Measurements from ENCODE around the gene PRXL2C. TPM values are rescaled to one million over a fixed set of nuclear protein-coding genes. Genes with fewer than 3 reads are reported as not detected.
"Not testable (repeated sequence)": the region's sequence is repeated elsewhere in the genome, so short reads cannot be mapped to it uniquely, and the experiment has no call there.

The PRXL2C gene
- total RNA-seq, 2 experiments from 2014 or later: 4.0 to 4.8 TPM

DNA sequence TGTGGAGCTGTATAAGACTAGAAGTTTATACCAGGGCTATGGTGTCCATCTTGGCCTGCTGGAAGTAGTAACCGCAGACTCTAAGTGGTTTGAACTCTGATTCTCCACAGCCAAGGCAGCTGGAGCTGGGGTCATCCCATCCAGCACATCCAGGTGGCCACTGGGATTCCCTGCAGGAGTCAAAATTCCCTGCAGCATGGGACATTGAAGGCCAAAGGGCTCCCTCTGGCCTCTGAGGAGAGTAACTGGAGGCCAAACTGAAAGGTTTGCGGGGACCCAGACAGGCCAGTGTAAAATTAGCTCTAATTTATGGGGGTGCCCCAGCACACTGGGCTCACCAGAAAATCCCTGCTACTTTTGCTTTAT is 12.2 kb upstream of the PRXL2C start:
- Mint-ChIP-seq H3K27ac (no peak overlapping the region), H3K4me1 (ENCODE audit: low read depth) (no peaks in the 10 kb centered on the region), H3K9me3 (no peaks in the 10 kb centered on the region), H3K27me3 (ENCODE audit: low read depth) (peaks cover 3% of the 10 kb centered on the region), H3K36me3 (ENCODE audit: low read depth) (no peaks in the 10 kb centered on the region), H3K4me3 (no peak overlapping the region)
- DNase-seq: no peak
- intact Hi-C loops (cut with micrococcal nuclease): loop anchor here (2.0 kb wide), 1 partner anchor 225 kb away; no protein-coding TSS in a partner anchor
- CTCF ChIA-PET: interaction anchor here (0.6 to 6.2 kb wide), 13 partner anchors 9 to 340 kb away, joined by 3 to 28 read pairs (median 5); partner anchors contain the start of gene HABP4

DNA sequence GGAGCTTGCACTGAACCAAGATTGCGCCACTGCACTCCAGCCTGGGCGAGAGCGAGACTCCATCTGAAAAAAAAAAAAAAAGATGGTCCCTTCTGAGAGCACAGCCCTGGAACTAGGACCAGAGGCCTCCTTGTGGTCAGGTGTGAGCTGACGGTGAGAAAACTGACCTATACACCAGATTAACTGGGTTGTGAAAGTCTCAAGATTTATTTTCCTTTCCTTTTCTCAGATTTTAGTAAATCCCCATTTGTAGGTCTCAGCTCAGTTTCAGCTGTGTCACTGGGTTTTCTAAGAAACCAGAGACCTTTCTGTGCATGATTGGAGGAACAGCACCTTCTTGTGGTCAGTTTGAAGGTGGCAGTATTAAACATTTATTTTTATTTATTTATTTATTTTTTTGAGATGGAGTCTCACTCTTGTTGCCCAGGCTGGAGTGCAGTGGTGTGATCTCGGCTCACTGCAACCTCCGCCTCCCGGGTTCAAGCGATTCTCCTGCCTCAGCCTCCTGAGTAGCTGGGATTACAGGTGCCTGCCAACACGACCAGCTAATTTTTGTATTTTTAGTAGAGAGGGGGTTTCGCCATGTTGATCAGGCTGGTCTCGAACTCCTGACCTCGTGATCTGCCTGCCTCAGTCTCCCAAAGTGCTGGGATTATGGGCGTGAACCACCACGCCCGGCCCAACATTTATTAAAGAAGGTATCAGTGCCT is 11.7 kb upstream of the PRXL2C start:
- not testable (repeated sequence) for H3K9me3 Mint-ChIP-seq; H3K27me3 Mint-ChIP-seq (ENCODE audit: low read depth); H3K4me3 Mint-ChIP-seq; H3K27ac Mint-ChIP-seq; H3K36me3 Mint-ChIP-seq (ENCODE audit: low read depth); H3K4me1 Mint-ChIP-seq (ENCODE audit: low read depth)
- peak; percentile 30 for DNase-seq
- CTCF ChIA-PET: interaction anchor here (0.6 to 6.2 kb wide), 14 partner anchors 9 to 339 kb away, joined by 3 to 28 read pairs (median 5); partner anchors contain the start of gene HABP4
- intact Hi-C loops (cut with micrococcal nuclease): loop anchor here (1.0 to 2.0 kb wide), 2 partner anchors 224 to 340 kb away; no protein-coding TSS in a partner anchor

DNA sequence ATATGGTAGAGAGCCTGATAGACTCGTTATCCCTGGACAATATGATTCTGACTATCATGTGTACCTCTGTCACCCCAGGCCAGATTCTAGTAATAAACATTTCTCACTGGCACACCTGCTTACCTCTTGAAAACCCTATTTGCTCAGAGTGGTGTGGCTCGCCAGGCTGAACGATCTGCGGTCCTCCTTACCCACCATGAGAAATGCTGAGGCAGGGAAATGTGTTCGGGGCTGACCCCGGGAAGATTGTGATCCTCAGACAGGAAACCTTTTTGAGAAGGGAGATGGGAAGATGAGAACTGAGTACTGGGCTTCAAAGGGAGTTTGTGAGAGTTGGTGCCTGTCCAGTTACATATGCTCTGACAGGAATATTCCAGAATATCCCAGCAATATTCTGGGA is 10.7 kb upstream of the PRXL2C start:
- Mint-ChIP-seq H3K36me3 (ENCODE audit: low read depth) (no peaks in the 10 kb centered on the region), H3K9me3 (no peaks in the 10 kb centered on the region), H3K4me1 (ENCODE audit: low read depth) (no peaks in the 10 kb centered on the region), H3K4me3 (no peak overlapping the region), H3K27me3 (ENCODE audit: low read depth) (peaks cover 3% of the 10 kb centered on the region), H3K27ac (no peak overlapping the region)
- CTCF ChIA-PET: interaction anchor here (1.3 to 6.2 kb wide), 5 partner anchors 8 to 338 kb away, joined by 6 to 28 read pairs (median 7); partner anchors contain the start of gene HABP4
- no peak for DNase-seq
- intact Hi-C loops (cut with micrococcal nuclease): loop anchor here (1.0 to 2.0 kb wide), 2 partner anchors 223 to 338 kb away; no protein-coding TSS in a partner anchor

DNA sequence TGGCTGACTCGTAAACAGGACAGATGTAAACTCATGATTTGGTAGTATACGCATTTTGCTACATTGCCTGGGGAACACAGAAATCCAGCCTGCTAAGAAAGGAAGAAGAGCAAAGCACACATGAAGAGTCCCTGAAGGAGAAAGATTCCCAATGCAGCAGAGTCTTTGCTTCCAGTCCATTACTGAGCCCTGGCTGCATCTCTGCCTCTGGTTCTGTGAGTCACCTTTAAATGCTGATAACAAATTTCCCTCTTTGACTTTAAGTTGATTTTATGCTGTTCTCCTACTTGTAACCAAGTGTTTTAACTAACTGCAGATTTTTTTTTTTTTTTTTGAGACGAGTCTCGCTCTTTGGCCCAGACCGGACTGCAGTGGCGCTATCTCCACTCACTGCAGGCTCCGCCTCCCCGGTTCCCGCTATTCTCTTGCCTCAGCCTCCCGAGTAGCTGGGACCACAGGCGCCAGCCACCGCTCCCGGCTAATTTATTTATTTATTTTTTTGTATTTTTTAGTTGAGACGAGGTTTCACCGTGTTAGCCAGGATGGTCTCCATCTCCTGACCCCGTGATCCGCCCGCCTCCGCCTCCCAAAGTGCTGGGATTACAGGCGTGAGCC is 8.5 kb upstream of the PRXL2C start:
- no peak overlapping the region for H3K27ac Mint-ChIP-seq
- no peak overlapping the region for H3K4me3 Mint-ChIP-seq
- no peaks in the 10 kb centered on the region for H3K4me1 Mint-ChIP-seq (ENCODE audit: low read depth)
- peaks cover 3% of the 10 kb centered on the region for H3K27me3 Mint-ChIP-seq (ENCODE audit: low read depth)
- H3K36me3 Mint-ChIP-seq (ENCODE audit: low read depth): no peaks in the 10 kb centered on the region
- CTCF ChIA-PET: interaction anchor here (6.2 kb wide), 1 partner anchor 336 kb away, joined by 28 read pairs; no protein-coding TSS in a partner anchor
- intact Hi-C loops (cut with micrococcal nuclease): no loop called here
- no peaks in the 10 kb centered on the region for H3K9me3 Mint-ChIP-seq
- DNase-seq: no peak

DNA sequence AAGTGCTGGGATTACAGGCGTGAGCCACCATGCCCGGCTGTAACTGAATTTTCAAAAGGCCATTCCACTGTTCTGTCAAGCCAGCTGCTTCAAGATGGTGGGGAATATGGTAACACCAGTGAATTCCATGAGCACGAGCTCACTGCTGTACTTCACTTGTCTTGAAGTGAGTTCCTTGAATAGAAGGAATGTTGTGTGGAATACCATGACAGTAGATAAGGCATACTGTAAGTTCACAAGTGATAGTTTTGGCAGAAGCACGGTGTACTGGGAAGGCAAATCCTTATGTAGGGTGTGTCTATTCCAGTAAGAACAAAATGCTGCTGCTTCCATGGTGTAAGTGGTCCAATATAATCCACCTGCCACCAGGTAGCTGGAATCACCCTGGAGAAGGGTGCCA is 6.6 kb upstream of the PRXL2C start:
- no peak for DNase-seq
- H3K36me3 Mint-ChIP-seq (ENCODE audit: low read depth): no peaks in the 10 kb centered on the region
- H3K9me3 Mint-ChIP-seq: no peaks in the 10 kb centered on the region
- H3K27ac Mint-ChIP-seq: no peak overlapping the region
- CTCF ChIA-PET: no interaction called here
- no peaks in the 10 kb centered on the region for H3K4me1 Mint-ChIP-seq (ENCODE audit: low read depth)
- H3K27me3 Mint-ChIP-seq (ENCODE audit: low read depth): peaks cover 3% of the 10 kb centered on the region
- no peak overlapping the region for H3K4me3 Mint-ChIP-seq
- intact Hi-C loops (cut with micrococcal nuclease): no loop called here

DNA sequence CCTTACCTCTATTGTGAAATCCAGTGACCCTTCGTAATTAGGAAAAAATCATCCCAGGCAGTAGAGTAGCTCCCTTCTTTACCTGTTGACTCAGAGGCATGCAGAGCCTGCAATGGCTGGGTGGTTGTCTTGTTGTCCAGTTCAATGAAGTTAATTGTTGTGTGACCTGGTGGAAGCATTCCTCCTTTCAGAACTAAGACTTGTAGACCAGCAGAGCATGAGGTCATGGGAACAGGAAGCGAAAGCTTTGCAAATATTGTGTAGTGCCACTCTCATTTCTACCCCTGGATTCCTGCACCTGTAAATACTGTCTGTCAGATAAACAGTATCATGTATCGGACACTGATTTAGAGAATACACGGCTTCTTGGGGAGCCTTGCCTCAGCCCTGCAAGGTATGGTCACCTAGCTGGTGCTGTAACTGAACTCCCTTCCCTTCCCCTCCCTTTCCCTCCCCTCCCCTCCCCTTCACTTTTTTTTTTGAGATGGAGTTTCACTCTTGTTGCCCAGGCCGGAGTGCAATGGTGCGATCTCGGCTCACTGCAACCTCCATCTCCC is 5.7 kb upstream of the PRXL2C start:
- Mint-ChIP-seq H3K36me3 (ENCODE audit: low read depth) (no peaks in the 10 kb centered on the region), H3K27ac (no peak overlapping the region), H3K4me1 (ENCODE audit: low read depth) (peaks cover 3% of the 10 kb centered on the region), H3K9me3 (no peaks in the 10 kb centered on the region), H3K4me3 (no peak overlapping the region), H3K27me3 (ENCODE audit: low read depth) (peaks cover 3% of the 10 kb centered on the region)
- intact Hi-C loops (cut with micrococcal nuclease): no loop called here
- CTCF ChIA-PET: no interaction called here
- no peak for DNase-seq

DNA sequence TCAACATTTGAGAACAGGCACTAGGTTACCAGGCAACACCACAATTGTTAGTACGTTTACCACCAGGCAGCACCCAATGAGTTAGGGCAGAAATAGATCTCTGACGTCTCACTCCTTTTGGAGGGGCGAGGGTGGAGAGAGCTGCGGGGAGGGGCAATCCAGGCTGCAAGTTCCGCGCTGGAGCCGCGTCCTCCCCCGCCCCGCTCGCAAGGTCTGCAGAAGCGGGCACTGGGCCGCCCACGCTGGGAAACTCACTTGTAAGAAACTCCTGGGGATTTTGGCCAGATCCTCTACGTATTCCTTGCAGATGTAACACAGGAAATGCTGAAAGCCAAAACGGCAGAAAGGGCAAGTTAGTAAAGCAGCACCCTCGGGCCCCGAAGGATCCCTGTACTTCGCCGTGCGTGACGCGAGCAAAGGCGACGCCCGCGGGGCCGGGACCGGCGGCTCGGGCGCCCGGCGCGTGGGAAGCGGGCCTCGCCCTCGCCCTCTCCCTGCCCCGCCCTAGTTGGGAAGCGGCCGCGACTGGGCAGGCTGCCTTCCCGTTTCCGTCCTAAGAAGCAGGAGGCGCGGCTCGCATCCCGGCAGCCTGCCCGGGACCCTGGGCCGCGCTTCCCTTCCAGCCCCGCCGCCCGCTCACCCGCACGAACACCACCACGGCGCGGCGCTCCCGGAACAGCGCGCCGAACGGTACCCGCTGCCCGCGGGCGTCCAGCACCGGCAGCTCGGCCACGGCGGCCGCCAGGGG is 493 bp downstream of the PRXL2C start:
- intact Hi-C loops (cut with micrococcal nuclease): loop anchor here (1.0 to 10.0 kb wide), 4 partner anchors 87 to 420 kb away; partner anchors contain the start of genes HABP4 and ZNF367
- Mint-ChIP-seq H3K36me3 (ENCODE audit: low read depth) (no peaks in the 10 kb centered on the region), H3K9me3 (no peaks in the 10 kb centered on the region), H3K27me3 (ENCODE audit: low read depth) (no peaks in the 10 kb centered on the region), H3K4me1 (ENCODE audit: low read depth) (peaks cover 9% of the 10 kb centered on the region), H3K4me3 (peak overlapping the region; percentile 73), H3K27ac (peak overlapping the region; percentile 15)
- CTCF ChIA-PET: interaction anchor here (1.2 kb wide), 1 partner anchor 212 kb away, joined by 3 read pairs; no protein-coding TSS in a partner anchor
- DNase-seq: peak; percentile 65

DNA sequence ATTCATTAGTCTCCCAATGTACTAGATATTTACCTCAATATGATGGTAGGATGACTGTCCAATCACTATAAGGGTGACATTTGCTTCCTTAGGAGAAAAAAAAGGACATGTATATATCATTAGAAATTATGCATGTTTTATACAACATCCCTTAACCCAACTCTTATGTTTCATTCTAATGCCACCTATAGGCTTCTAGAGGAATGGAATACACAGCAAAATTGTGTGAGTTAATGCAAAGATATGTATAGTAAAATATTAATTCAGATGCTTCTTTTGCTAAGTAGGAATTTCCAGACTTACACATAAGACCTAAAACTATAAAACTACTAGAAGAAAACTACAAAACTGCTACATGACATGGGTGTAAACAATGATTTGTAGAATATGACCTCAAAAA is 3.5 kb downstream of the PRXL2C start:
- CTCF ChIA-PET: interaction anchor here (0.6 to 1.8 kb wide), 4 partner anchors 13 to 324 kb away, joined by 3 to 9 read pairs (median 4); no protein-coding TSS in a partner anchor
- no peaks in the 10 kb centered on the region for H3K9me3 Mint-ChIP-seq
- no peak overlapping the region for H3K4me3 Mint-ChIP-seq
- intact Hi-C loops (cut with micrococcal nuclease): loop anchor here (1.0 to 10.0 kb wide), 5 partner anchors 31 to 417 kb away; no protein-coding TSS in a partner anchor
- no peaks in the 10 kb centered on the region for H3K27me3 Mint-ChIP-seq (ENCODE audit: low read depth)
- H3K36me3 Mint-ChIP-seq (ENCODE audit: low read depth): no peaks in the 10 kb centered on the region
- peaks cover 9% of the 10 kb centered on the region for H3K4me1 Mint-ChIP-seq (ENCODE audit: low read depth)
- no peak for DNase-seq
- no peak overlapping the region for H3K27ac Mint-ChIP-seq

DNA sequence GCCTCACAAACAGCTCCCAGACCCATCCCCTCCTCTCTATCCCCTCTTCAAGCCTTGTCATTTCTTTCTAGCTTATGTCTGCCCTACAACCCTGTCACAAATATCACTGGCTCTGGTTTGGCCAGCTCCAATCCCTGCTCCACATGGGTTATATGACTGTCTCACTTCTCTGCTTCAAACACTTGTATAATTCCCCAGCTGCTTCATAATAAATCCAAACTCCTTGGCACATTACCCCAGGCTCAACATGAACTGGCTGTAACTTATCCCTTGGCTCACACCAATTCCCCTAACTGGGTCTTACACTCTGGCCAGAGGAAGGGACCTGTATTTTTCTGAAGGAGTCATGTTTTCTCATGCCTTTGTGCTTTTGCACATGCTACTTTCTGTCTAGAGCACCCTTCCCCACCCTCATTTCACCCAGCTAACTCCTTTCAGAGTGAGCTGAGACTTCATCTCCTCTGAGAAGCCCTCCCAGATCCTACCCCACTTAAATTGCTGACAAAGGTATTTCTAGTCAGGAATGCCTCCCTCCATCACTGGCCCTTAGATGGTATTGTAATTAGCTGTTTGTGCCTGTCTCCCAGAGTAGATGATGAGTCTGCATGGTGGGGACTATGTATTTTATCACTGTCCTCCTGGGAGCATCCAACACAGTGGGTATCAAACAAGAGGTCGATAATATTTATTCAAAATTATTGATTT is 5.3 kb downstream of the PRXL2C start:
- no peaks in the 10 kb centered on the region for H3K9me3 Mint-ChIP-seq
- DNase-seq: no peak
- intact Hi-C loops (cut with micrococcal nuclease): loop anchor here (2.0 to 10.0 kb wide), 3 partner anchors 29 to 415 kb away; no protein-coding TSS in a partner anchor
- H3K4me1 Mint-ChIP-seq (ENCODE audit: low read depth): peaks cover 8% of the 10 kb centered on the region
- H3K36me3 Mint-ChIP-seq (ENCODE audit: low read depth): peaks cover 8% of the 10 kb centered on the region
- H3K27me3 Mint-ChIP-seq (ENCODE audit: low read depth): no peaks in the 10 kb centered on the region
- CTCF ChIA-PET: interaction anchor here (0.6 to 1.3 kb wide), 3 partner anchors 174 to 311 kb away, joined by 3 to 5 read pairs (median 3); no protein-coding TSS in a partner anchor
- no peak overlapping the region for H3K4me3 Mint-ChIP-seq
- H3K27ac Mint-ChIP-seq: no peak overlapping the region

DNA sequence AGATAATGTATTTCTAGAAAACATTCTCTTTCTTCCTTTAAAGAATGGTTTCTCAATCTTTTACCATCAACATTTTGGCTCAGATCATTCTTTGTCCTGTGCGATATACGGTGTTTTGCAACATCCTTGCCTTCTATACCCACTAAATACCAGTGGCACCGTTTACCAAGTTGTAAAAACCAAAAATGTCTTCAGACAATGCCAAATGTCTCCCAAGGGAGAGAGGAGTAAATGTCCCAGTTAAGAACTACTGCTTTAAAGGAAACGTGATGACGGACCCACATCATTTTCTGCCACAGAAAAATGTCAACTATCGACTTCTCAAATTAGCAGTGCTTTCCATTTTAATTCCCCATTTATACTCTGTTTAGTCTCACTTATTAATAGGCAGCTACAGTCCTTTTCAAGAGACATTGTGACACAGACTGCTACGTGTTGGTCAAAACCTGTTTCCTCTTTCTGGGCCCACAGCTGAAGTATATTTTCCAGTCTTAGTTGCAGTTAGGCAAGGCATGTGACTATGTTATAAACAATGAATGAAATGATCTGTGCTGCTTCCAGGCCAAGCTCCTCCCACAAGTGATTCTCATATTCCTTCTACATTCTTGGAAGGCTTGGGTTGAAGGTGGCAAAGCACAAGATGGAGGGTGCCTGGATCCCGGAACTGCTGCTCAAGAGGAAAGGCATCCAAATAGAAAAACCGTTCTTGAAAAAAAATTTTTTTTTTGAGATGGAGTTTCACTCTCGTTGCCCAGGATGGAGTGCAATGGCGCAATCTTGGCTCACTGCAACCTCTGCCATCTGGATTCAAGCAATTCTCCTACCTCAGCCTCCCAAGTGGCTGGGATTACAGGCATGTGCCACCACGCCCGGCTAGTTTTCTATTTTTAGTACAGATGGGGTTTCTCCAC is 8.8 kb downstream of the PRXL2C start:
- CTCF ChIA-PET: interaction anchor here (0.6 kb wide), 1 partner anchor 234 kb away, joined by 3 read pairs; no protein-coding TSS in a partner anchor
- Mint-ChIP-seq H3K27ac (no peak overlapping the region), H3K9me3 (no peaks in the 10 kb centered on the region), H3K4me3 (no peak overlapping the region), H3K36me3 (ENCODE audit: low read depth) (peaks cover 8% of the 10 kb centered on the region), H3K4me1 (ENCODE audit: low read depth) (peaks cover 2% of the 10 kb centered on the region), H3K27me3 (ENCODE audit: low read depth) (no peaks in the 10 kb centered on the region)
- no peak for DNase-seq
- intact Hi-C loops (cut with micrococcal nuclease): no loop called here
